ENCODE results near the gene SLC24A1. TPM values are rescaled to one million over a fixed set of nuclear protein-coding genes. Genes with fewer than 3 reads are reported as not detected.
A peak's percentile ranks its signal among the peaks of the same experiment; 100 is the strongest.

SLC24A1 gene
- total RNA-seq, 2 experiments from 2014 or later, result 4.8 to 21.6 TPM

- BruUV-seq (replicated peaks), result no TSS peak
- Histone ChIP-seq H3K9me2 (ENCODE audit: insufficient read depth, low read length) (no peaks in the 10 kb centered on the region), H3K36me3 (ENCODE audit: insufficient read depth, low read length) (peaks cover 49% of the 10 kb centered on the region), H3K79me2 (ENCODE audit: insufficient read depth, low read depth, low read length) (no peaks in the 10 kb centered on the region), H4K20me1 (ENCODE audit: insufficient read depth, low read length) (no peaks in the 10 kb centered on the region), H3K27ac (ENCODE audit: low read depth, low read length, poor library complexity, severe bottlenecking) (no peak overlapping the region), H3K4me3 (ENCODE audit: low read depth, low read length, poor library complexity, severe bottlenecking) (no peak overlapping the region), H2AFZ (ENCODE audit: low read length) (no peak overlapping the region), H3K4me2 (ENCODE audit: low read length) (no peak overlapping the region), H3K9me3 (ENCODE audit: low read length) (no peaks in the 10 kb centered on the region), H3K4me1 (ENCODE audit: insufficient read depth, low read length, poor library complexity, severe bottlenecking) (no peaks in the 10 kb centered on the region)
- intact Hi-C loops (cut with micrococcal nuclease; ENCODE audit: unreplicated experiment), result no loop called here
- POLR2A ChIA-PET, result interaction anchor here (0.6 to 1.2 kb wide), 3 partner anchors 8 to 171 kb away, joined by 3 to 4 read pairs (median 3); no protein-coding TSS in a partner anchor
- CTCF ChIA-PET (ENCODE audit: unreplicated experiment), result interaction anchor here (0.8 kb wide), 1 partner anchor 13 kb away, joined by 3 read pairs; no protein-coding TSS in a partner anchor
- no peak for TF ChIP-seq EZH2phosphoT487 (IDR thresholded peaks at IDR 0.05; ENCODE audit: borderline replicate concordance, low read depth, low read length)
- no peak for DNase-seq (ENCODE audit: low spot score)
Measured at GRCh38 chr15:65651831-65652749, 30.4 kb downstream of the SLC24A1 start.

- ChIA-PET CTCF (ENCODE audit: unreplicated experiment) (no interaction called here), POLR2A (interaction anchor here (1.1 kb wide), 1 partner anchor 48 kb away, joined by 3 read pairs; no protein-coding TSS in a partner anchor)
- H3K4me3 ChIP-seq (ENCODE audit: low read depth, low read length, poor library complexity, severe bottlenecking), result no peak overlapping the region
- intact Hi-C loops (cut with micrococcal nuclease; ENCODE audit: unreplicated experiment), result no loop called here
- peaks cover 4% of the 10 kb centered on the region for H3K4me1 ChIP-seq (ENCODE audit: insufficient read depth, low read length, poor library complexity, severe bottlenecking)
- BruUV-seq (replicated peaks), result TSS peak; percentile 4
- H3K9me3 ChIP-seq (ENCODE audit: low read length), result no peaks in the 10 kb centered on the region
- H3K79me2 ChIP-seq (ENCODE audit: insufficient read depth, low read depth, low read length), result no peaks in the 10 kb centered on the region
- TF ChIP-seq EZH2phosphoT487 (IDR thresholded peaks at IDR 0.05; ENCODE audit: borderline replicate concordance, low read depth, low read length), result no peak
- no peak for TF ChIP-seq CTCF (conservative IDR thresholded peaks at IDR 0.05; ENCODE audit: low read length)
- no peak for DNase-seq (ENCODE audit: low spot score)
- no peak overlapping the region for H3K27ac ChIP-seq (ENCODE audit: low read depth, low read length, poor library complexity, severe bottlenecking)
- peaks cover 58% of the 10 kb centered on the region for H3K36me3 ChIP-seq (ENCODE audit: insufficient read depth, low read length)
- no peaks in the 10 kb centered on the region for H3K9me2 ChIP-seq (ENCODE audit: insufficient read depth, low read length)
- H2AFZ ChIP-seq (ENCODE audit: low read length), result no peak overlapping the region
- H3K4me2 ChIP-seq (ENCODE audit: low read length), result no peak overlapping the region
- H4K20me1 ChIP-seq (ENCODE audit: insufficient read depth, low read length), result no peaks in the 10 kb centered on the region
Measured at GRCh38 chr15:65653341-65653740, 31.6 kb downstream of the SLC24A1 start.

- H3K4me2 ChIP-seq (ENCODE audit: low read length), result no peak overlapping the region
- no TSS peak for BruUV-seq (replicated peaks)
- CTCF ChIA-PET (ENCODE audit: unreplicated experiment), result no interaction called here
- no peaks in the 10 kb centered on the region for H3K9me2 ChIP-seq (ENCODE audit: insufficient read depth, low read length)
- H3K4me3 ChIP-seq (ENCODE audit: low read depth, low read length, poor library complexity, severe bottlenecking), result no peak overlapping the region
- H3K4me1 ChIP-seq (ENCODE audit: insufficient read depth, low read length, poor library complexity, severe bottlenecking), result peaks cover 6% of the 10 kb centered on the region
- H3K27ac ChIP-seq (ENCODE audit: low read depth, low read length, poor library complexity, severe bottlenecking), result no peak overlapping the region
- no peaks in the 10 kb centered on the region for H3K79me2 ChIP-seq (ENCODE audit: insufficient read depth, low read depth, low read length)
- peaks cover 64% of the 10 kb centered on the region for H3K36me3 ChIP-seq (ENCODE audit: insufficient read depth, low read length)
- POLR2A ChIA-PET, result interaction anchor here (1.1 kb wide), 1 partner anchor 48 kb away, joined by 3 read pairs; no protein-coding TSS in a partner anchor
- no peak overlapping the region for H2AFZ ChIP-seq (ENCODE audit: low read length)
- intact Hi-C loops (cut with micrococcal nuclease; ENCODE audit: unreplicated experiment), result no loop called here
- no peak for DNase-seq (ENCODE audit: low spot score)
- H4K20me1 ChIP-seq (ENCODE audit: insufficient read depth, low read length), result no peaks in the 10 kb centered on the region
- no peak for TF ChIP-seq CTCF (conservative IDR thresholded peaks at IDR 0.05; ENCODE audit: low read length)
- TF ChIP-seq EZH2phosphoT487 (IDR thresholded peaks at IDR 0.05; ENCODE audit: borderline replicate concordance, low read depth, low read length), result no peak
- H3K9me3 ChIP-seq (ENCODE audit: low read length), result no peaks in the 10 kb centered on the region
Measured at GRCh38 chr15:65653801-65654521, 32.2 kb downstream of the SLC24A1 start.
